B cell (primary cell): Measurements from ENCODE around the gene GNE.

Experiments
- EZH2 ChIP-seq: IDR thresholded peaks from 2 replicates; pipeline ENCODE4 v1.6.1; 2012; ENCODE audit warnings: borderline replicate concordance, low read depth, mild to moderate bottlenecking, moderate library complexity, low read length; ENCODE audit not compliant: insufficient read depth, poor library complexity, severe bottlenecking
- TF ChIP-seq, protein P1 (sequence below): fragments of 200-600 bp; IDR thresholded peaks from one replicate; pipeline ENCODE4 v1.8.0; 2022; ENCODE audit warnings: antibody characterized with exemption, mild to moderate bottlenecking

DNA sequence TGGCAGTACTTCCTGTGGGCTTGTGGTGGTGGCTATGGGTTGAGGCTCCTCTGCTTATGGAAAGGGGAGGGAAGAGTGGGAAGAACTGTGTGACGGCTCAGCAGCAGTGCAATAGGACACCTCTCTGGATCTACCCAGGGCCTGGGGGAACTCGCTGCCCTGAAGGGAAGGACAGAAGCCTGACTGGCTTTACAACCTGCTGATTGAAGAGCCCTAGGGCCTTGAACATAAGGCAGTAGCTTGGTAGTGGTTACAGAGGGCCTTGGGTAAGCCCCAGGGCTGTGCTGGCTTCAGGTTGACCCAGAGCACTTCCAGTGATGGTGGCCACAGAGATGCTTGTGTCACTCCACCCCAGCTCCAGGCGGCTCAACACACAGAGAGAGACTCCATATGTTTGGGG, 83.5 kb downstream of the GNE start:
- TF ChIP-seq, protein P1, sequence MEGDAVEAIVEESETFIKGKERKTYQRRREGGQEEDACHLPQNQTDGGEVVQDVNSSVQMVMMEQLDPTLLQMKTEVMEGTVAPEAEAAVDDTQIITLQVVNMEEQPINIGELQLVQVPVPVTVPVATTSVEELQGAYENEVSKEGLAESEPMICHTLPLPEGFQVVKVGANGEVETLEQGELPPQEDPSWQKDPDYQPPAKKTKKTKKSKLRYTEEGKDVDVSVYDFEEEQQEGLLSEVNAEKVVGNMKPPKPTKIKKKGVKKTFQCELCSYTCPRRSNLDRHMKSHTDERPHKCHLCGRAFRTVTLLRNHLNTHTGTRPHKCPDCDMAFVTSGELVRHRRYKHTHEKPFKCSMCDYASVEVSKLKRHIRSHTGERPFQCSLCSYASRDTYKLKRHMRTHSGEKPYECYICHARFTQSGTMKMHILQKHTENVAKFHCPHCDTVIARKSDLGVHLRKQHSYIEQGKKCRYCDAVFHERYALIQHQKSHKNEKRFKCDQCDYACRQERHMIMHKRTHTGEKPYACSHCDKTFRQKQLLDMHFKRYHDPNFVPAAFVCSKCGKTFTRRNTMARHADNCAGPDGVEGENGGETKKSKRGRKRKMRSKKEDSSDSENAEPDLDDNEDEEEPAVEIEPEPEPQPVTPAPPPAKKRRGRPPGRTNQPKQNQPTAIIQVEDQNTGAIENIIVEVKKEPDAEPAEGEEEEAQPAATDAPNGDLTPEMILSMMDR: no peak
- no peak for TF ChIP-seq EZH2
